ENCODE results near the gene HYDIN.

DNA sequence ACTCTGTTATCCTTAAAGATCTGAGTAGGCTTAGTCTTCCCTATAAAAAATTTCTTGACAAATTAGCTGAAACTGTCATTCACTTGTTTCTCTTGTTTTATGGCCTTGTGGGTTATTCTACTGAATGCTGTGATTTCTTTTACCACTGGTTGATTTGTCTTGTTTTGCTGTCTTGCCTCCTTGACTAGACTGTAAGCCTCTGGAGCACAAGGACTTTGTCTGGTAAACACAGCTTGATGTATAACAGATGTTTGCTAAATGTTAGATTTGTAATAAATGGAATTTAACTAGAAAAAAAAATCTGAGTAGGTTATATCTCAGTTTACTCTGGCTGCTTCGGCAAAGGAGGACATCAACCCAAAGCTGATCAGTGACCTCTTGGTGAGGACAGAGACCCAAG, 451.2 kb downstream of the HYDIN start:
- no peak for TF ChIP-seq CTCF (IDR thresholded peaks at IDR 0.05)
- no peak for TF ChIP-seq POLR2A (IDR thresholded peaks at IDR 0.05)

Data from suprapubic skin (tissue), 3 donors.